Measurements from ENCODE around the gene SDR9C7.
"Not testable (repeated sequence)": the region's sequence is repeated elsewhere in the genome, so short reads cannot be mapped to it uniquely, and the experiment has no call there.

The SDR9C7 gene

DNA sequence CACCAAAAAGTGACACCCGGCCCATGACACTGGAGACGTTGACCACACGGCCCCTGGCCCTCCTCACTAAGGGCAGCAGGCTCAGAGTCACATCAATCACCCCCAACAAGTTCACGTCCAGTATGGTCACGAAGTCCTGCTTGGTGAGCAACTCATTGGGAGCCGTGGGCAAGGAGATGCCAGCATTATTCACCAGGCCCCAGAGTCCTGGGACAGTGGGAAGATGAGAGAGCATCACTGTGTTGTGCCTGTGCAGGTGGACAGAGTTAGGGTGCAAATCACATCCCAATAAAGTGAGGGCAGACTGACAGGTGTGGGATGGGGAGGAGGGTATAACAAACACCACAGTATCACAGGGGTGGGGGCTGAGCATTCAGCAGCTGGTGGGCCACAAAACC is 20.7 kb upstream of the SDR9C7 start:
- DNase-seq: no peak
- in situ Hi-C loops (cut with HindIII; ENCODE audit: low pct_ligation_motif_present, low pct_unique_long_range_greater_than_20kb, low sequenced_read_pairs): no loop called here

DNA sequence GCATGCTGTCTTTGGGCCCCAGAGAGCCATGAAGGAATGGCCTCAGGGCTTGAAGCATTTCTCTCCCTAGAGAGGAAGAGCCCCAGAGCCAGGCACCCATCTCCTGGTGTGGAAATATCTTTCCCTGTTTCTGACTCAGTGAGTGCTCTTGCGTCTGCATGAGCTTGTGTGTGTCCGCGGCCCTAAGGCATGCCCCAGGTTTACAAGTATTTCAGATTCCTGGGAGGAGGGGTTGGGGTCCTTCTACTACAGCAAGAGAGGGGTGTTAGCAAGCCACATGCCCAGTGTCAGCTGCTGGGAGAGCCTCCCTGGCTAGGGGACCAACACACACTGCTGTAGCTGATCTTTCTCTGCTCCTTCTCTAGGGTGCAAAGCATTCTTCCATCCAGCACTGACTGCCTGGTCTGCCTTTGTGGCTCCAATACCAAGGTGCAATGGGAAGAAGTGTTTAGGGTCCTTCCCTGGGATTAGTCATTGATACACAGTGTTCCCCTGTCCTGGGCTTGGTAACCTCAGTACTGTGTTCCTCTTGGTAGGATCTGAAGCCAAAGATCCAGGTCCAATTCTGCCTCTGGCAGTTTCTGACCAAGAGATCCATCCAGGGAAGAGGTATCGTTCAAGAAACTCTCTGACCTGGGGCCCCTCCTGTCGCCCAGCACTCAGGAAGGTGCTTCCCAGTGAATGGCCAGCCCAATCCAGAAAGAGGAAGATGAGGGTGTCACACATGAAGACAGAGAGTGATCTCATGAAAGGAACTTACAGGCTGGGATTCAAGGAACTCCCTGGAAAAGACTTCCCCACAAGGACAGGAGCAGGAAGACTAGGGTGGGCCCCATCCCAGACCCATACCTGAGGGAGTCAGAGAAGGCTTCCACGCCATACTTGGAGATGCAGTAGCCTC is 20.1 kb upstream of the SDR9C7 start:
- DNase-seq: no peak
- in situ Hi-C loops (cut with HindIII; ENCODE audit: low pct_ligation_motif_present, low pct_unique_long_range_greater_than_20kb, low sequenced_read_pairs): no loop called here

DNA sequence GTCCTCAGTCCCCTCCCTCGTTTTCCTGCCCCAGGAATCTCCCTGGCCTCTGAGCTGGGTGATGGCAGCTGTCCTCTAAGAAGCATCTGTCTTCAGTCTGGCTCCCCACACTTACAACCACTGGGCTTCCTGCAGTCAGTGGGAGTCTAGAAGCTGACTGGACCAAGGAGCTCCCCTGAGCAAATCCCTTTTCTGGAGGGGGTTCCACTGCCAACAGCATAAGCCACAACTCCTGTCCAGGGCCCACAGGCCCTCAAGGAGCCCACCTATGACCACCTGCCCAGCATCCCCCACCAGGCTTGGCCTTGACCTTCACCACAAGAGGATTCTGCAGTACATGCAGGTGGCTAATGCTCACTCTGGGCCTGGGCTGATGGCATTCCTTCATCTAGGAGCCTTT is 19.1 kb upstream of the SDR9C7 start:
- DNase-seq: no peak

DNA sequence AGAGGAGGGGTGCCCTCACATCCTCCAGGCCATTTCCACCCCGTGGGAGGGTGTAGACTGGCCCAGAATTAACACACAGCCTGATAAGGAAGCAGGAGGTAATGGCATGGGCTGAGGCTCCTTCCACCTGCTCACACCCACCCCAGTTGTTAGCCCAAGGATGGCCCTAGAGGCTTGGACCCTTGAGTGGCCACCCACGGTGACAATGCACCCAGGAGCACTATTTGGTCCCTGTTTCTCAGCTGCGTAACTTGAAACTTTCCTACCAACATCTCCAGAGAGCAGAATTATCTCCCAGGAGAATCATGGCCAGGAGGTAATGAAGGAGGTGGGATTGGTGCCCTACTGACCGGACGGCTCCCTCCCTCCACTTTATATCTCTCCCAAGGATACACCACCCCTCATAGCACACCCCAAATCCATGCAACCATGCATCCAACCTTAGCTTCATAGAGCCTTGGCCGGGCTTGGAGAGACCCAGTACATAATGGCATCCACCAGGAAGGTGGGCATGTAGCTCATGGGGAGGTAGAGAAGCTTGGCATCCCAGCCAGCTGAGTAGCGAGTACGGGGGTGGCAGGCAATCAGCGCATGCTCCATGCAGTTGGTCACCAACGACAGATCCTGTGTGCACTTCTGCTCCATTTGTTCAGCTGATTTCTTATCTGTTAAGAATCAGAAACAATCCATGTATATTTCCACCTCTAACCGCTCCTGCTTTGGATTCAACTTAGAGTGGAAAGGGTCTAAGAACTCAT is 17.6 kb upstream of the SDR9C7 start:
- DNase-seq: no peak
- in situ Hi-C loops (cut with HindIII; ENCODE audit: low pct_ligation_motif_present, low pct_unique_long_range_greater_than_20kb, low sequenced_read_pairs): no loop called here

More for the DNA sequence above, 19.1 kb upstream of the SDR9C7 start:
- in situ Hi-C loops (cut with HindIII; ENCODE audit: low pct_ligation_motif_present, low pct_unique_long_range_greater_than_20kb, low sequenced_read_pairs): no loop called here

DNA sequence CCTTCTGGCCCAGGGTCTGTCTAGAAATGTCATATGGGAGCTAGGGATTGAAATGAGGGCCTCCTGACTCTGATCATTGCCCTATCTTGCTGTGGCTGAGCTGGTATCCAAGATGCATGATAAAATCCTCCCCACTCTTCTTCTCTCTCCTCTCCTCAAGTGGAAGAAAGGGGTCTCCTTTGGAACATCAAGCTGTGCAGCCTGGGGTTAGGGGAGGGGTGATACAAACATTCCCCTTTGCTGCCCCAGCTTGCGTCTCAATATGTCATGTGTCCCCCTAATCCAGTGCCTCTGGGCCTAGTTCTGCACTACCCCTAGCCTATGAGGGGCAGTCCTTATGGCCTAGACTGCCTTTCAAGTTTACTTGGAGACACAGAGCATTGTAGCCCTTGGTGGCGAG is 14.7 kb upstream of the SDR9C7 start:
- in situ Hi-C loops (cut with HindIII; ENCODE audit: low pct_ligation_motif_present, low pct_unique_long_range_greater_than_20kb, low sequenced_read_pairs): no loop called here
- no peak for DNase-seq

DNA sequence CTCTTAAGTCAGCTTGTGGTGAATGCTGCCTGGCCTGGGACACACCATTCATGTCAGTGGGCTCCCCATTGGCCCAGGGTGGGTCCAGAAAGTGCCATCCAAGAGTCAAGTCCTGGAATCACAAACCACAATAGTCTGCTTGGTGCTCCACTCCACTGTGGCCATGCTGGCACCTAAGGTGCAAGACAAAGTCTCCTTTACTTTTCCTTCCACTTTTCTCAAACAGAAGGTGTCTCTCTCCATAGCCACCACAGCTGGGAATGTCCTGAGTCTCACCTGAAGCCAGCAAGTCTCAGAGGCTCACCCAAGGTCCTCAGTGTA is 14.2 kb upstream of the SDR9C7 start:
- in situ Hi-C loops (cut with HindIII; ENCODE audit: low pct_ligation_motif_present, low pct_unique_long_range_greater_than_20kb, low sequenced_read_pairs): no loop called here
- no peak for DNase-seq

DNA sequence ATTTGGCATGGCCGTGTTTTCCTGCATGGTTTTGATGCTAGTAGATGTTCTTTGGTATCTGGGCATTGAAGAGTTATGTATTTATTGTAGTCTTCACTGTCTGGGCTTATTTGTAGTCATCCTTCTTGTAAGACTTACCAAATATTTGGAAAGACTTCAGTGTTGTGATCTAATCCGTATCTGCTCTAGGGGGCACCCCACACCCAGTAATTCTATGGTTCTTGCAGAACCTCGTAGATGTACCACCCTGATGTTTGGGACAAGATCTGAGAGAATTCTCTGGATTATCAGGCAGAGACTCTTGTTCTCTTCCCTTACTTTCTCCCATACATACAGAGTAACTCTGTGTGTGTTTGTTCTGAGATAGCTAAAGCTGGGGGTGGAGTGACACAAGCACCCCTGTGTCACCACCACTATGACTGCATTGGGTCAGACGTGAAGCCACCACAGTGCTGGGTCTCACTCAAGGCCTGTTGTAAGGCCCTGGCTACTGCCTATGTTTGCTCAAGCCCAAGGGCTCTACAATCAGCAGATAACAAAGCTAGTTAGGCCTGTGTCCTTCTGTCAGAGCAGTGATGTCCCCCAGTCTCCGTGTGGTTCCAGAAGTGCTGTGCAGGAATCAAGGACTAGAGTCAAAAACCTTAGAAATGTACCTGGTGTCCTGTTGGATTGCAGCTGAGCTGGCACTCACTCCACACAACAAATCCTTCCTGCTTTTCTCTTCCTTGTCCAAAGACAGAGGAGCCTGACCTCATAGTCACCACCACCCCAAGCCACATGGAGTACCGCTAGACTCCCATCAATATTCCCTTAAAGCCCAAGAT is 13.6 kb upstream of the SDR9C7 start:
- in situ Hi-C loops (cut with HindIII; ENCODE audit: low pct_ligation_motif_present, low pct_unique_long_range_greater_than_20kb, low sequenced_read_pairs): no loop called here
- peak; percentile 30 for DNase-seq

DNA sequence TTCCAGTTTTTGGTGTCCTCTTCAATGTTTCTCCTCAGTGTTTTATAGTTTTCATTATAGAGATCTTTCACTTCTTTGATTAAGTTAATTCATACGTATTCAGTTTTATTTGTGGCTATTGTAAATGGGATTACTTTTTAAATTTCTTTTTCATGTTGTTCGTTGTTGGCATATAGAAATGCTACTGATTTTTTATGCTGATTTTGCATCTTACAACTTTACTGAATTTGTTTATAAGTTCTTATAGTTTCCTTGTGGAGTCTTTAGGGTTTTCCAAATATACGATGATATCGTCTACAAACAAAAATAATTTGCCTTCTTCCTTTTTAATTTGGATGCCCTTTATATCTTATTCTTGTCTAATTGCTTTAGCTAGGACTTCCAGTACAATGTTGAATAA is 9.7 kb upstream of the SDR9C7 start:
- in situ Hi-C loops (cut with HindIII; ENCODE audit: low pct_ligation_motif_present, low pct_unique_long_range_greater_than_20kb, low sequenced_read_pairs): no loop called here
- DNase-seq: no peak

DNA sequence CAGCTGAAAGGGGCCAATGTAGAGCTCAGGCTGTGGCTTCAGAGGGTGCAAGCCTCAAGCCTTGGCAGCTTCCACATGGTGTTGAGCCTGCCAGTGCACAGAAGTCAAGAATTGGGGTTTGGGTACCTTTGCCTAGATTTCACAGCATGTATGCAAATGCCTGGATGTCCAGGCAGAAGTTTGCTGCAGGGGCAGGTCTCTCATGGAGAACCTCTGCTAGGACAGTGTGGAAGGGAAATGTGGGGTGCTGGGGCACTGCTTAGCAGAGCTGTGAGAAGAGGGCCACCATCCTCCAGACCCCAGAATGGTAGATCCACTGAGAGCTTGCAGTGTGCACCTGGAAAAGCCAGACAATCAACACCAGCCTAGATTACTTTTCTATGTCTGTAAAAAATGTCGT is 9.2 kb upstream of the SDR9C7 start:
- in situ Hi-C loops (cut with HindIII; ENCODE audit: low pct_ligation_motif_present, low pct_unique_long_range_greater_than_20kb, low sequenced_read_pairs); DNase-seq: not testable (repeated sequence)

DNA sequence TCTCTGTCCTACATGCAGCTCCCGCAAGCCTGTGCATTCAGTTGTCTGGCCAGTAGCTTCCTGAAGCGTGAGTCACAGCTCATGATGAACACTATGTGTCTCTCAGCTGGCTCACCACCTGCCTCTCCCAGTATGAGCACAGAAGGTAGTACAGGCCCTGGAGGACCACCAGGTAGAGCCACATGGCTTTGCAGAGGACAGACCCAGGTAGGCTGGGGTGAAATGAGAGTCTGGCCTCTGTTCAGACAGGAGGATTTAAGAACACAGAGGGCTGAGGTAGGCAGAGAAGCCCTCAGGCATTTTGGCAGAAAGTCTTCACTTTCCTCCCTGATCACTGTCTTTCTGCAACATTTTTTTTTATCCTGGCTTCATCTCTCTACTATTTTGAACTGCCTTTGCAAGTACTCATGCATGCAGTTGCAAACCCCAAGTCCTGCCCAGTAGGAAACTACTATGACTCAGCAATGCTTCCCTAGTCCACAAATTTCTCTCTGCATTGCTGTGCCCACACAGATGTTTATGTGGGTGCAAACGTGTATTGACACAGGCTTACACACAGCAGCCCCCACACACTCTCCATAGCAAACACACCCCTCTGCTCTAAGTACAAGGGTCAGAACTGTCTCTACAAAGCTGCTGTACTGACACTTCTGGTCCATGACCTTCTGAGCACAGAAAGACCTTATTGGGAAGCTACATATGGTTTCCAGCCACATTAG is 7.2 kb upstream of the SDR9C7 start:
- peak; percentile 63 for DNase-seq
- in situ Hi-C loops (cut with HindIII; ENCODE audit: low pct_ligation_motif_present, low pct_unique_long_range_greater_than_20kb, low sequenced_read_pairs): no loop called here

DNA sequence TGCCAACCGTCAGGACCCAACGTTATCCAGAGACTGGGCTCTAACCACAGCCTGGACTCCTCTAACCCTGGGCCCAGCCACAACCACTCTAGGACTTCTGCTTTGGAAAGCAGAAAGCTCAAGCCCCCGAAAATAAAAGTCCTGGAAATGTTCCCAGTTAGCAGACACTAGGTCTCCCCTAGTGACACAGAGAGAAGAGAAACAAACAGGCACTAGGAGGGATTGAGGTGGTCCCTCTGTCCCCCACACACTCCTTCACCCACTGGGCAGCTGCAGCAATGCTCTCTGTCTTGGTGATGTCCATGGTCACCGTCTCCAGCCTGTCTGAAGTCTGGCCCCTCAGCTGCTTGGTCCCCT is 6.7 kb upstream of the SDR9C7 start:
- DNase-seq: not testable (repeated sequence)

DNA sequence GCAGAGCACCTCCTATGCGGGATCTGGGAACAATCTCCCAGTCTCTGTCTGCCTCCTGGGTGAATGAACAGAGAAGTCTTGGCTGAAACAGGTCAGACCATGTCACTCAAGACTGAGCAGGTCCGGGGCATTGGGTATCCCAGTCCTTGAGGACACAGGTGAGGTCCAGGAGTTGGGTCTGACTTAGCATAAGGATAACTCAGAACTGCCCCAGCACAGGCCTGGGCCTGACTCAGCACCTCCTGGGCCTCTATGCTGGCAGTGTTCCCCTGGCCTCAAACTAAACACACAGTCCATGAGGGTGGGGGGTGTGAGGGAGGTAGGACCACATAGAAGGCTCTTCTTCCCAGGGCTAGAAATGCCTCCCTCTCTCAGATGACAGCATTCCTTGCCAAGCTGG is 1.5 kb upstream of the SDR9C7 start:
- in situ Hi-C loops (cut with HindIII; ENCODE audit: low pct_ligation_motif_present, low pct_unique_long_range_greater_than_20kb, low sequenced_read_pairs): no loop called here
- DNase-seq: no peak

More for the DNA sequence above, 6.7 kb upstream of the SDR9C7 start:
- in situ Hi-C loops (cut with HindIII; ENCODE audit: low pct_ligation_motif_present, low pct_unique_long_range_greater_than_20kb, low sequenced_read_pairs): not testable (repeated sequence)

DNA sequence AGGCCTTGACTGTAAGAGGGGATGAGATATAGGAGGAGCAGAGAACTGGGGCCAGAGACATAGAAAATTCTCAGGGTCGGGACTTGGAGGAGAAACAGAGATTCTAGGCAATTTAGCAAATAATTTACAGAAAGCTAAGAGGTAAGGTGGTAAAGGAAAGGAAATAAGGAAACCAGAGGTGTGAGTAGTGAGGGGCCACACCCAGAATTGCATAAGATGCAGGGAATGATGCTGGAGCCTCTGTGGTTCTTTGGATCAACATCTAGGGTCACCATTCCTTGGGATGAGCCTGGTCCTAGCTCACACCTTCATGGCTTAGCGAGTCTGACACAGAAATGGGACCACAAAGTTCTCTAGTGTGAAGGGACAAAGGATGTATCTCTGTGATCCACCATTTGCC is 949 bp upstream of the SDR9C7 start:
- no peak for DNase-seq
- in situ Hi-C loops (cut with HindIII; ENCODE audit: low pct_ligation_motif_present, low pct_unique_long_range_greater_than_20kb, low sequenced_read_pairs): no loop called here

DNA sequence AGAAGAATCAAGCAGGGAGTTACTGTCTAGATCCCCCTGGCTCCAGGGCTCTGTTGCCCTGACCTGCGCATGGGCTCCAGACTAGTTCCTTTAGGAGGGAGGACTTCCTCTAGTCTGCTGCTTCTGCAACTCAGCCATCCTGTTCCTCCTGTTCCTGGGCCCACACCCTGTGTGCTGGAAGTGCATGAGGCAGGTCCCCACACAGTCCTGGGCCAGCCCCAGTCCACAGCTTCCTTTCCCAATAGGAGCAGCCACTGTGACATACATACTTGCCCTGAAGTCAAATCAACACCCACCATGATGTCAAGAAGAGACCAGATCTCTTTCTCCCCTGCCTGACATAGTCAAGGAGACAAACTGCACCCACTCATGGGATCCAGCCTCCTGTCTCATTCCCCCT is 1.3 kb downstream of the SDR9C7 start:
- in situ Hi-C loops (cut with HindIII; ENCODE audit: low pct_ligation_motif_present, low pct_unique_long_range_greater_than_20kb, low sequenced_read_pairs): no loop called here
- no peak for DNase-seq

DNA sequence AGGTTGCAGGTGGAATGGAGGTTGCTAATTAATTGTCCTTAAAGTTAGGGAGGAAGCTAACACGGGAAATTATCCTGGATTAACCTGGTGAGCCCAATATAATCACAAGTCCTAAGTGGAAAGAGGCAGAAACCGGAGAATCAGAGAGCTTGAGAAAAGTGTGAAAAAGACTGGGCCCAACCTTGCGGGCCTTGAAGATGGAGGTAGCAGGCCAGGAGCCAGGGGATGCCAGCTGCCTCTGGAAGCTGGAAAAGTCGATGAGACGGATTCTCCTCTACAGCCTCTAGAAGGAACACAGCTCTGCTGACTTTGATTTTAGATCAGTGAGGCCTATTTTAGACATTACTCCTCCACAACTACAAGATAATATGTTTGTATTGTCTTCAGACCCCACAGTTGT is 2.1 kb downstream of the SDR9C7 start:
- in situ Hi-C loops (cut with HindIII; ENCODE audit: low pct_ligation_motif_present, low pct_unique_long_range_greater_than_20kb, low sequenced_read_pairs): no loop called here
- no peak for DNase-seq

DNA sequence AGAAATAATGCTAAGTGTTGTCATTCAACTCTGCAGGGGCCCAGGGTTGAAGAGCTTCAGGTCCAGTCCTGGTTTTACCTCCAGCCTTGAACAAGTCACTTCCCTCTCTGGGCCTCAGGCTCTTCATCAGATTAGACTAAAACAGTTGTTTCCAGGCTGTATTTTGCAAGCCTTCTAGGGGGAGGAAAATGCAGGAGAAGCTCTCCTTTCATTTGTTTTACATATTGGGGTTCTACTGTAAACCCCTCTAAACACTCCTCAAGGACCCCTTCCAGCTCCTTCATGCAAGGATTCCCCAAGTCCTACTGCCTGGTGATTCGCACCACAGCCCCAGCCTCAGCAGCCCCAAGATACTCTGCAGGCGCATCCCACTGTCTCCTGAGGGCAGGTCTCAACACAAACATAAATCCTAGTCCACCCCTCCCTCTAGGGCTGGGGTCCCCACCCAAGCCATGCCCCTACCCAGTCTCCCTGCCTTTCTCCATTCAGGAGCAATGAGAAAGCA is 2.7 kb downstream of the SDR9C7 start:
- peak; percentile 22 for DNase-seq
- in situ Hi-C loops (cut with HindIII; ENCODE audit: low pct_ligation_motif_present, low pct_unique_long_range_greater_than_20kb, low sequenced_read_pairs): no loop called here

DNA sequence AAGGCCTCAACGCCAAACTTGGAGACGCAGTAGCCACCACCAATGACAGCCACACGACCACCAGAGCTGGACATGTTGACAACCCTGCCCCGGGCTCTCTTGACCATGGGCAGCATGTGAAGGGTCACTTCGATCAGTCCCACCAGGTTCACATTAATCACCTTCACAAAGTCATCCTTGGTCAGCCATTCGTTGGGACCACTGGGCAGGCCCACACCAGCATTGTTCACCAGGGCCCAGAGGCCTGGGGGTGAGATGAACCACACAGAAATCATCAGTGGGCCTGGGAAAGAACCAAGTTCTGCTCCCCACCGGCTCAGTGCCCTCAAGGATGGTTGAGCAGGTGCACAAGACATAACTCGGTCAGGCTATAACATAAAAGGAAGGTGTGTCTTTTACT is 4.0 kb downstream of the SDR9C7 start:
- DNase-seq: no peak
- in situ Hi-C loops (cut with HindIII; ENCODE audit: low pct_ligation_motif_present, low pct_unique_long_range_greater_than_20kb, low sequenced_read_pairs): no loop called here

DNA sequence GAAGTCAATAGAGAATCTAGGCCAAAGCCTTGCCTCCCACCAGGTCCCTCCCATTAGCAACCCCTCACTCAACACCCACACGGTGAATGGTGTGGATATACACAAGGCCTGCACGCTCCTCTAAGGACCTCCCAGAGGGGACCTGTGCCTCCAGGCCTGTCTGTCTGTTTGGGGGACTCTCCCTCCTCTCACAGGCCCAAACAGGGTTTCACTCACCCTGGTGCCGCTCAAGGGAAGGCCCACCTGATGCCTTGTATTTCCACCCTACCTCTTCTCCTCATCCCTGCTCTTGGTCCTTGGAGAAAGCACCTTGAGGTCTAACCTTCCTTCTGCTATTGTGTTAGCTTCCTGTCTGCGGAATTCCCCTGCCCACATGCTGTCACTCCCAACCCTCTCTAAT is 4.4 kb downstream of the SDR9C7 start:
- in situ Hi-C loops (cut with HindIII; ENCODE audit: low pct_ligation_motif_present, low pct_unique_long_range_greater_than_20kb, low sequenced_read_pairs): loop anchor here (10.0 kb wide), 1 partner anchor 65 kb away; no protein-coding TSS in a partner anchor
- no peak for DNase-seq

All from ACHN (cell line).